HG03354 (cell line): ENCODE results near the gene CARNS1.

Experiments
- ATAC-seq: cut with Tn5 transposase; IDR thresholded peaks from one replicate; pipeline ENCODE4 v1.9.1; 2021; ENCODE audit warnings: mild to moderate bottlenecking; ENCODE audit not compliant: unreplicated experiment, poor library complexity, severe bottlenecking

The CARNS1 gene

DNA sequence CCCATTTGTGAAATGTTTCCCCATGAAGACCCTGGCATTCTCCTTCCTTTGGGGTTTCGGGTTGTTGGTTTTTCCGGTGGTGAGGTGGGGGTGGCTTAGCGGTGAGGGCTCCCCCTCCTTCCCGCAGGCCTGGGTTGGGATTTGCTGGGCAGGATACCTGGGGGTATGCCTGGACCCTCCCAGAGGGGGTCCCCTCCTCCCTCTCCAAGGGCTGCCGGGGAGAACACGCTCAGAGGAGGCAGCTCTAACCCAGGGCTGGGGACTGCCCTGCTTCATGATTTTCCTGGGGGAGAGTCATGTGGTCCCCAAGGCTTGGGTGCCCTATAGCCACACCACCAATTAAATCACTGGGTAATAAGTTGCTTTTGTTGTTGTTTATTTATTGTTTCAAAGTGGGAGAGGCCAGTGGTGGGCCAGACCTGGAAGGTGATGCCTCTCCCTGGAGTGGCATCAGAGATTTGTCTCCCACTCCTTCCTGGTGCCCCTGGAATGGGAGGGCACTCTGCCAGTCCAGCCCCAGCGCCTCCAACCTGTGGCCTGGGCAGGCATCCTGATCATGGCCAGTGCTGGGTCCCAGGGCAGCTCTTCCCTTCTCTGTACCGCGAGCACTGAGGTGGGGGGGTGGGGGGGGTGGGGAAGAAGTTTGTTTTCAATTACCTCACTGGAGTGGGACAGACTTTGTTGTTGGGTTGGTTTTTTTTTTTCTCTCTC lies 40.8 kb upstream of the CARNS1 start:
- ATAC-seq: no peak

DNA sequence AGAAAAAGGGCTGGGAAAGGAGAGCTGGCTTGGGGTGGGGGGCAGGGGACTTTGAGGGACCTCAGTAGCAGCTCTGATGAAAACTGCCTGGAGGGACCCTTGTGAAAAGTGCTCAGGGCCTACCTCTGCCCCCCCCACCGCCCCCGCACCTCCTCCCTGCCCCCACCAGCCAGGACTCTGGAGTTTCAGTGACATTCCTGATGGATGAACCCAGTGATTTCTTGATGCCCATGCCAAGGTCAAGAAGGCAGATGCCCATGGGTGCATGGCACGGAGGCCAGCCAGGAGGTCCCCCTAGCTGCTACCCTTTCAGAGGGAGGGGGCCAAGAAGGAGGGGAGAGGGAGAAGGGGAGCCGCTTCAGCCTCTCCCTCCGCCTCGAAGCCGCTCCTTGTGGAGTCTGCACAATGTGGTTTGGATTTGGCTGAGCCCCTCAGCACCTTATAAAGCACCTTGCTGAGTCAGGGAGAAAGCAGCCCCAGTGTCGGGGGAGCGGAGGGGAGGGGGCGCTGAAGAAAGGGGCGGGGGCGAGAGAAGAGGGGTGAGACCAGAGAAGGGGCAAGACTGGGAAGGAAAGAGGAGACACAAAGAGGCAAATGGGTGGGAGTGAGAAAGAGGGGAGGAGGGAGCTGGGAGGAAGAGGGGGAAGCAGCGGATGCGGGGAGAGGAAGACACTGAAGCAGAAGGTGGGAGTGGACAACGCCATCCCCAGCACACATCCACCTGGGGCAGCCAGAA lies 40.0 kb upstream of the CARNS1 start:
- no peak for ATAC-seq

DNA sequence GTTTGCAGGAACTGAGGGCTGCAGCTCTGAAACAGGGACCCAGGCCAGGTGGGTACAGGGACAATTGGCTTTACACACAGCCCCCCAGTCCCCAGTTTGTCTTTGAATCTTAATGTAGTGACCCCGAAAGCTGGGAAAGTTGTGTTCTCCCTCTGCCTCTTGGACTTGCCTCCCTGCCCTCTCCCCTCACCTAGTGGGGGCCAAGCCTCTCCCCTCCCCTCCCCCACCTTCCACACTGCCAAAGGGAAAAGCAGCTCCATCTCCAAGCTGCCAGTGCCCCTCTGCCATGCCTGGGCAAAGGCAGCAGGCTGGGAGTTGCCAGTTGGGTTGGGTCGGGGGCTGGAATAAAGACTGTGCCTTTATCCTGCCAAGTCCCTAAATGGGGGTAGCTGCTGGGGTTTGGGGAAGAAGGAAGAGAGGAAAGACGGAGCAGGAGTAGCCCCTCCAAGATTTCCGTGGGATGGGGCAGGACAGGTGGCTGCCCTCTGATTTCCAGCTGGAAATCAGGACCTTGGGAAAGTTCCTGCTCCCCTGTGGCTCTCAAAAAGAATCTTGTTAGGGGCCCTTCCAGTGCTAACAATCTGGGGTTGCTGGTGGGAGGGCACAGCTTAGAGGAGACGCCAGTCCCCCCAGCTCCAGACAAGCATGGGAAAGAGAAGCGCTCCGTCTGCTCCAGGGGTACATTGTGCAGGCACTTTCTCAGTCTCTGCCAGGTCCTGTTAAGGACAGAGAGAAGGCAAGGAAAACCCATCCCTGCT lies 39.2 kb upstream of the CARNS1 start:
- no peak for ATAC-seq

DNA sequence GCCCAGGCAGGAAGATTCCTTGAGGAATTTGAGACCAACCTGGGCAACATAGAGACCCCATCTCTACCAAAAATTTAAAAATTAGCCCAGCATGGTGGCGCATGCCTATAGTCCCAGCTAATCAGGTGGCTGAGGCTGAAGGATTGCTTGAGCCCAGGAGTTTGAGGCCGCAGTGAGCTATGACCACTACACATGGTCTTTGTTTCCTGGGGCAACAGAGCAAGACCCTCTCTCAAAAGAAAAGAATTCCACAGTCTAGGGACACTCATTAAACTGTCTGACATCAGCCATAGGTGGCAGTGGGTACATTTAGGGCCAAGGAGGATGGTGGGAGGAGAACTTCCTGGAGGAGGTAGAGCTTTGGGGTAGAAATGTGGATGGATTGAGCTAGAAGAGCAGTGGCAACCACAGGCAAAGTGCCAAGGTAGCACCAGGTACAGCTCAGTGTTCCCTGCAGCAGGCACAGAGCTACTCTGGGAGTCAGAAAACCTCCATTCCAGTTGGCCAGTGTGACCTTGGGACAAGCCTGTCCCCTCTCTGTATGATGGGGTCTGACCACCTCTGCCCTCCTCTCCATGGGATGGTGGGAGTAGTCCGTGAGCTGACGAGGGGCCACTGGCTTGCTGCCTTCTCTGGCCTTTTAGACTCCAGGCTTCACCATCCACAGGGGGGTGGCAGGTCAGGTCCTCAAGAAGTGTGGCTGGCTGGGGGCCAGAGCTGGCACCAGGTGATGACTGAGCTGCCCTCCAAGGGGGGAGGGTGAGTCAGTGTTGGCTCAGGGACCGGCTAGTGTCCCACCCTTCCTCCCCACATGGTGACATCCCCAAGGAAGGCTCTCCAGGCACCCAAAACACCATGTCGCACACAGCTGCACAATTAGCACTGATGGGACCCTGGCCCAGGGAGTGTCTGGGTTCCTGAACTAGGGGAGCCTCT lies 38.3 kb upstream of the CARNS1 start:
- no peak for ATAC-seq

DNA sequence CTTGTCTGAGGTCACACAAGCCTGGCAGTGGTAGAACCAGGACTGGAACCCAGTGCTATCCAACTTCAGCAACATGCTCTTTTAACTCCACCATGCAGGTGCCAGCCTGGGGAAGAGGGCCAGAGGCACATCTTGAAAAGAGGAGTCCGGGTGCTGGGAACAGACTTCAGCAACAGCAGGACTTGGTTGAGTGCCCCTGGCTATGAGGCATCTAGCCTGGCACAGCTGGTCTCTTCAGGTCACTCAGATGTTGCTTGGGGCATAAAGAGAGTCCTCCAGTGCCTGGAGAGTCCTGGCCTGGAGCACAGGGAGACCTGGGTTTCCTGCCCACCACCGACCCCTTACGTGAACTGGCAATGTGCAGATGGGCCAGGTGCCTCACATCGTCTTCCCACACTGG lies 36.9 kb upstream of the CARNS1 start:
- ATAC-seq: no peak

DNA sequence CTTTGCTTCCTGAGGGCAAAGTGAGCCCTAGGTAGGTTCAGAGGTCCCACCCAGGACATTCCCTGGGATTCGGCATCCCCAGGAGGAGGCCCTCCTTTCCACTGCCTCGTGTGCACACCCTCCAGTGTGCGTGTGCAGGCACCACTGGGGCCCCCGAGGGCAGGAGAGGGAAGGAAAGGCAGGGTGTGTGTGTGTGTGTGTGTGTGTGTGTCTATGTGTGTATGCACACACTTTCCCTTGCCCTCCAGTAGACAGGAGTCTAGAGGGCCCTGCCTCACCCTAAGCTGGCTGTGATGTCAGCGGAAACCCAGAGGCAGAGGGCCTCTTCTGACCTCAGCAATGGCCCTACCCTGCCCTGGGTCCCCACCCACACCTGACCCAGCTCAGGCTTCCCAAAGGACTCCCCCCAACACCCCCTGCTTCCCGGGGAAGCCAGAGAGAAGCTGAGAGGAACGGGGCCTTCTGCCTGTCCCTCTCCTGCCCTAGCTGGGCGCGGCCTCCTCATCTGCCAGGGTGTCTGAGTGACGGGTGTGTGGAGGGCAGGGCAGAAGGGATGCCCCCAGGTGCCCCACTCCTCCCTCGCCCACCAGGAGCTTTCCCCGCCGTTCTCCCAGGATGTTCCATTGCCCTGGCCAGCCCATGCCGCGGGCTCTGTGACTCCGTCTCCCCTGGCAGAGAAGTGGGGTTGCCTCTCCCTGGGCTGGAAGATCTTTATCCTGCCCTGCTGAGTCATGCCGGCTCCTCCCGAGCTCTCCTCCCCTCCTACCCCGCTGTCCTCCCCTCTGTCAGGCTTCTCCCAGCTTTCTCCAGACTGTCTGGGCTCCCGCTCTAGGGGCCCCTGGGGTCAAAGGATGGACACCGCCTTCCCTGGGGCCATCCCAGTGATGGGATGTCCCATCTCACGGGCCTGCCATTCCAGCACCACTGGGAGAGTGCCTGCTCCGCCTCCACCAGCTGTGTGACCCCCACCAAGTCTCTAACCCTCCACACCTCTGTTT lies 36.1 kb upstream of the CARNS1 start:
- no peak for ATAC-seq

DNA sequence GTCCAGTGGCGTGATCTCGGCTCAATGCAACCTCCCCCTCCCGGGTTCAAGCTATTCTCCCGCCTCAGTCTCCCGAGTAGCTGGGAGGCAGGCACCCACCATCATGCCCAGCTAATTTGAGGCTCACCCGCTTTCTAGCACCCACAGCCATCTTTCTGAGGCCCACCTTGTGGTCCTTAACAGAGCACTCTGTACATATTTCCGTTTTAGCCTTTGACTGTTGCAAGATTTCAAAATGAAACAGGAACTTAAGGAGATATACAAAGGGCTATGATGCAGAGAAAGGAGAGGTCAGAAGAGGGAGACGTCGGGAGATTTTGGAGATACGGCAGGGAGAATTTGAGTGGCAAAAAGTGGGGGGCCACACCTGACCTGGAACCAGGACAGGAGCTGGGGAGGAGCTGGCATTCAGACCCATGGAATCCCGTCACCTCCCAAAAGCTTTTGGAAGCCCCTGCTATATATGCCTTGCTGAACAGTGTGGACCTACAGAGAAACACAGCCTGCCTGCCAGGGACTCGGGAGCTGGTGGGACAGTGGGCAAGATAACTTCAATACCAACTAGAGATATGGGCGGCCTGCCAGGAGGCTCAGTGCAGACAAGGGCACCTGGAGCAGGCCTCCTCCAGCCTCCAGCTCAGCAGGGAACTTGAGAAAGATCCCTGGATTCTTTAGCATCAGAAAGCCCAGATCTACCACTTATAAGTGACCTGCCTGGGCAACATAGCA lies 34.1 kb upstream of the CARNS1 start:
- ATAC-seq: no peak

DNA sequence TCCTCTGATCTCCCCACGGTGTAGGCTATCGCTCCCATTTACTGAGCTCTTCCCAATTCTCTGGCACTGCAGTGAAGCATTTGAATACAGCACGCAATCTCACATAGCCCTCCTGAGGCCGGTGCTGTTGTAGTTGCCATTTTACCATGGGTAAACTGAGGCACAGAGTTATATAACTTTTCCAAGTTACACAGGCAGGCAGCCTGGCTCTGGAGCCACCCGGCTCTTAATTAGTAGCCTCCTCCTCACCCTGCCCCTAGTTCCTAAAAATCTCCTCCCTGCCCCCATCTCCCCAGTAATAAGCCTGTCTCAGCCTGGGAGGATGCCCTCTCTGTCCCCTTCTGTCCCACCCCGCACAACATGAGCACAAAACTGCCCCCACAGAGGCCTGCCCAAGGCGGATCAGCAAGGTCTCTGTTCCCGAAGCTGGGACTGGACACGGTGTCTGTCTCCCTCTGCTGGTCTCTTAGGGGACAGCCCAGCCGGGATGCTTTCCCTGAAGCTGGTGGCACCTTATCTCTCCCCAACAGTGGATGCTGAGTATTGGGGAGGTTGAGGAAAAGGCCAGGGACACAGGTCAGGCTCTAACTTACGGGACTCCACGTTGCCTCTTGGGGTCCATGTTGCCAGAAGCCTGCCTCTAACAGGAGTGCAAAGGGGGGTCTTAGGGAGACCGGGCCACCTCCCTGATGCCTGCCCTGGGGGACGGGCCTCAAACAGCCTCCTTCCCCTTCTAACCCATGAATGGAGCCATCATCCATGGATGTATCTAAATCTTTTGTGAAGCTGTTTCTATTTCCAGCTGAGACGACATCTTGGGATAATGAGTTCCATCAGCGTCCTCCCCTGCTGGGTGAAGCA lies 33.0 kb upstream of the CARNS1 start:
- peak; percentile 64 for ATAC-seq

DNA sequence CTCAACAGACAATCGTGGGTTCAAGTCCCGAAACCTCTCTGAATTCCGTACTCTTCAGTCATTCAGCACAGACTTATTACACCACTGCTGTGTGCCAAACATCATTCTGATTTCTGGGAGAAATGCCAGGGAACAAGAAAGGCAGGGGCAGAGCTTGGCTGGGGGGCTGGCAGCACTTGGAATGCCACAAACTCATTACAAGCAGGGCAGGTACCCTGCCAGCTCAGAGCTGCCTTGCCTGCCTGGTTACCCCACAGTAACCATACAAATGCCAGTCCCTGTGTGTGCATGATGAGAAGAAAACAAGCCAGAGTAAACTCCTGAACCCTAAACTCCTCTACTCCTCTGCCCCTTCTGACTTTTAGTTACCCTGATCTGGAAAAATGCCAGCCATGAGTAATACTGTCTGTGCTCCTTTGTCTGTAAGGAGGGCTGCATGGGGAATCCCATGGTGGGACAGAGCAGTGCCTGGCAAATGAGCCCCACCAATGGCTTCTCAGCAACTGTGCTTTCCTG lies 30.6 kb upstream of the CARNS1 start:
- no peak for ATAC-seq

DNA sequence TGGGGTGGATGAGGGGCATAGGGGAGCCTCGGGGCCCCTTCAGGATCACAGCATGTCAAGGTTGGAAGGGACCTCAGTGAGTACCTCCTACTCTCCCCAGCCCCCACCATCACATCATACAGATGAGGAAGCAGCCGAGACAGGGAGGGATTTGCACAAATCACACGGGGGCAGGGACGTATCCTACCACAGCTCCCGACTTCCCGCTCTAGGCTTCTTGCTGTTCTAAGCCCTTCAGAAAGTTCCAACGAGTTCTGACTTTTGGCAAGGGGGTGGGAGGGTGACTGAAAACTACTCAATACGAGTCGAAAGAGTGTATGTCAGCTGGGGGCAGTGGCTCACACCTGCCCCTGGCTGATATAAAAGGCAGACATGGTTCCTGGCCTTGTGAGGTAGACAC lies 28.4 kb upstream of the CARNS1 start:
- no peak for ATAC-seq

DNA sequence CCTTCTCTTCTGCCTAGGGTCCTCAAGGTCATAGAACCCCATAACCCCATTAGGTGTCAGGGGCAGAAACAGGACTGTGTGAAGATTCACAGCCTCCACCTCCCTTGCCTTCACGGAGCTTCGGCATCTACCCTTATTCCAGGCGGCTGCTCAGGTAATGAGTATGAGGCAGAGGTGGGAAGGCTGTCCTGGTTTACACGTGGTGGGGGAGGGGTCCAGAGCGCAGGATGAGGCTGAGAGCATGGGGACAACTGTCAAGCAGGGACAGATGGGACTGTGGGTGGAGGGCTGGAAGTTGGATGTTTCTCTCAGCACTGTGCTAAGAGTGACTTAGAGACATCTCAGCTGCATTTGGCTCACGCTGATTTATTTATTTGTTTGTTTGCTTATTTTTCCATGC lies 28.0 kb upstream of the CARNS1 start:
- no peak for ATAC-seq

DNA sequence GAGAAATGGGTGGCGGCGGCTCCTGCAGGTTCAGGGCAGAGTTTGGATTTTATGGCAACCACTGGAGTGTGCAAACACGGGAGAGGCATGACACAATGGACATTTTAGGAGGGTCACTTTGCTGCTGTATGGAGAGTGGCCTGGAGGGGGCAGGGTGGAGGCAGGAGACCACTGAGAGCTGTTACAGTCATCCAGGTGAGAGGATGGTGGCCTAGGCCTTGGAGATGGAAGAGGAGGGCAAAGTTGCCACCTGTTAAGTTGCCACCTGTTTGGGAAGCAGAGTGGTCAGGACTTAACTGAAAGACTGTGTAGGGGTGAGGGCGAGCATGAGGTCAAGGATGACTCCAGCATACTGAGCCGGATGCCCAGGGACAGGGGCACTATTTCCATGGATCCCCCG lies 26.0 kb upstream of the CARNS1 start:
- ATAC-seq: no peak

DNA sequence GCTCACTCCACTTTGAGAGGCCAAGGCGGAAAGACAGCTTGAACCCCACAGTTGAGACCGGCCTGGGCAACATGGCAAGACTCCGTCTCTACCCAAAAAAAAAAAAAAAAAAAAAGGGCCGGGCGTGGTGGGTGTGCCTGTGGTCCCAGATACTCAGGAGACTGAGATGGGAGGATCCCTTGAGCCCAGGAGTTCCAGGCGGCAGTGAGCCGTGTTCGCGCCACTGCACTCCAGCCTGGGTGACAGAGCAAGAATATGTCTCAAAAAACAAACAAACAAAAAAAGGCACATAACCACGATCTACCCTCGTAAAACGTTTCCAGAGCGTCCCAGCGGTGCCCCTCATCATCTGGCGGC lies 24.6 kb upstream of the CARNS1 start:
- ATAC-seq: no peak

DNA sequence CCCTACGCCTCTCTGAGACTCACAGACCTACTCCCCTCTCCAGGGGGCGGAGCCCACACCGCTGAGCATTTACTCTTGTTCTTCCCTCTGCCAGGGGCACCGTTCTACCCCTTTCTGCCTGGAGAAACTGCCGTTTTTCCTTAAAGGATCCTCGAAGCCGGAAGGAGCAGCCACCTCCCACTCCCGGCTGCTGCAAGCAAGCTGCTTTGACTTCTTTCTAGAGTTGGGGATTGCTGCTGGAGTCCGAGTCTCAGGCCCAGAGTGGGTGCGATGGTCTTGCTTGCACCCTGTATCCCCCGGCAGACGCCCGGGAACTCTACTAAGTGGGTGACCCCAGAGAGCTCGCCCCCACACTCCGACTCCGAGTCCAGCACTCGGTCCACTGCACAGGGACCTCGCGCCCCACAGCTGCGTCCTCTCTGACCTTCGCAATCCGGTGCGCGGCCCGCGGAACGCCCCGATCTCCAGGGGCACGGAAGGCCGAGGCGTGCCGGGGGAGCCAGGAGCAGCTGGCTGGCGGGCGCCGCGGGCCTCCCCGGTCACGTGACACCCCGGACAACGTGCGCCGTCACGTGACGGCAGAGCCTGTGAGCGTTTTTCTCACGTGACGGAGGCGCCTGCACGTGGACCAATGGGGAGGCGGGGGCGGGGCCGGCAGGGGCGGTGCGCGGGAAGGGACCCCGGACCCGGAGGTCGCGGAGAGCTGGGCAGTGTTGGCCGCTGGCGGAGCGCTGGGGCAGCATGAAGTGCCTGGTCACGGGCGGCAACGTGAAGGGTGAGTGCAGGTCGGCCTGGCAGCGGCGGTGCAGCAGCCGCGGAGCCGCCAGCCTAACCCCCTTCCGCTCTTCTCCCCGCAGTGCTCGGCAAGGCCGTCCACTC lies 23.9 kb upstream of the CARNS1 start, which contains the start of gene RAD9A:
TSS of gene RAD9A (plus strand) at position 683 of the 879 bp plus-strand sequence. CDS start at position 742, 59 bp downstream.
- peak; percentile 69 for ATAC-seq

DNA sequence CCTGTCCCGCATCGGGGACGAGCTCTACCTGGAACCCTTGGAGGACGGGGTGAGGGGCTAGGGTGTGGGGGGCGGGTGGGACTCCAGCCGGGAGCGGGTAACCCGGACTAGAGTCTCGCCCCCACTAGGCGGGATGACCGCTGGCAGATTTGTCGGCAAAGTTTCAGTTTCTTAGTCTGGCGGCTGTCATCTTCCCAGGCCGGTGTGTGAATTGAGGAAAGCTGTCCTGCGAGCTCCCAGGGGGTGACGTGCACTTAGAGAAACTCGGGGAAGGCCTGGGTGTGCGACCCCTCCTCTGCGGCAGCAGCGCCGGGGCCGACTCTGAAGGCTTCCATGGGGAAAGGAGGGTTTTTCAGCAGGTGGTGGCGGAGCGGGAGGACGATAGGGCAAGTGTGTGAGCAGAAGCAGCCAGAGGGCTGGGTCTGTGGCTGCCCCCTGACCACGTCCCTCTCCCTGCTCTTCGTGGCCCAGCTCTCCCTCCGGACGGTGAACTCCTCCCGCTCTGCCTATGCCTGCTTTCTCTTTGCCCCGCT lies 23.2 kb upstream of the CARNS1 start:
- ATAC-seq: peak; percentile 23

DNA sequence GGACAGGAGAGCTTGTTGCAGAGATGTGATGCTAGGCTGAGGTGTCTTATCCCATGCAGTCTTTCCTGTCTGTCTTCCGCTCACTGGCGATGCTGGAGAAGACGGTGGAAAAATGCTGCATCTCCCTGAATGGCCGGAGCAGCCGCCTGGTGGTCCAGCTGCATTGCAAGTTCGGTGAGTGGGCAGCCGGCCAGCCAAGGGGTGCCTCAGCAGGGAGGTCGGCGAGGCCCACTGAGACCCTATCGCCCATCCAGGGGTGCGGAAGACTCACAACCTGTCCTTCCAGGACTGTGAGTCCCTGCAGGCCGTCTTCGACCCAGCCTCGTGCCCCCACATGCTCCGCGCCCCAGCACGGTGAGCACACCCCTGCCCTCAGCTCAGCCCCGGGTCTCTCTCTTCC lies 22.0 kb upstream of the CARNS1 start:
- ATAC-seq: no peak
